HG02840 (cell line): Measurements from ENCODE around the gene UIMC1.

Source experiments
- ATAC-seq: cut with Tn5 transposase; IDR thresholded peaks from one replicate; pipeline ENCODE4 v1.9.1; 2021; ENCODE audit warnings: mild to moderate bottlenecking, moderate library complexity, moderate number of reproducible peaks; ENCODE audit not compliant: unreplicated experiment, low FRiP score

The UIMC1 gene

GRCh38 chr5:176959051-176959450 lies 47.5 kb downstream of the UIMC1 start:
- ATAC-seq = no peak

GRCh38 chr5:176956756-176957155 lies 49.8 kb downstream of the UIMC1 start:
- no peak for ATAC-seq

- no peak for ATAC-seq
Observed at GRCh38 chr5:176955895-176956294, 50.7 kb downstream of the UIMC1 start.

- no peak for ATAC-seq
Observed at GRCh38 chr5:176954050-176954449, 52.5 kb downstream of the UIMC1 start.

- no peak for ATAC-seq
Observed at GRCh38 chr5:176952531-176953193, 53.9 kb downstream of the UIMC1 start.

GRCh38 chr5:176948458-176948857 lies 58.1 kb downstream of the UIMC1 start:
- ATAC-seq = no peak

- no peak for ATAC-seq
Observed at GRCh38 chr5:176947847-176948246, 58.7 kb downstream of the UIMC1 start.

GRCh38 chr5:176944268-176944667 lies 62.3 kb downstream of the UIMC1 start:
- ATAC-seq = no peak

- ATAC-seq = no peak
Observed at GRCh38 chr5:176943816-176944215, 62.8 kb downstream of the UIMC1 start.

GRCh38 chr5:176941951-176942350 lies 64.6 kb downstream of the UIMC1 start:
- no peak for ATAC-seq

- no peak for ATAC-seq
Observed at GRCh38 chr5:176938472-176938871, 68.1 kb downstream of the UIMC1 start.

- no peak for ATAC-seq
Observed at GRCh38 chr5:176935017-176935416, 71.6 kb downstream of the UIMC1 start.

GRCh38 chr5:176934309-176934930 lies 72.2 kb downstream of the UIMC1 start:
- no peak for ATAC-seq

GRCh38 chr5:176929654-176930053 lies 76.9 kb downstream of the UIMC1 start:
- ATAC-seq = no peak

- no peak for ATAC-seq
Observed at GRCh38 chr5:176927562-176927961, 79.0 kb downstream of the UIMC1 start.

GRCh38 chr5:176922817-176923216 lies 83.8 kb downstream of the UIMC1 start:
- ATAC-seq = no peak

GRCh38 chr5:176921714-176922113 lies 84.9 kb downstream of the UIMC1 start:
- no peak for ATAC-seq

- ATAC-seq = no peak
Observed at GRCh38 chr5:176918613-176919012, 88.0 kb downstream of the UIMC1 start.

GRCh38 chr5:176916337-176916736 lies 90.2 kb downstream of the UIMC1 start:
- no peak for ATAC-seq

- ATAC-seq = no peak
Observed at GRCh38 chr5:176915906-176916305, 90.7 kb downstream of the UIMC1 start.

- no peak for ATAC-seq
Observed at GRCh38 chr5:176912115-176912514, 94.5 kb downstream of the UIMC1 start.

- ATAC-seq = no peak
Observed at GRCh38 chr5:176908675-176909368, 97.8 kb downstream of the UIMC1 start.
